Measurements from ENCODE around the gene ERP29.

The ERP29 gene

DNA sequence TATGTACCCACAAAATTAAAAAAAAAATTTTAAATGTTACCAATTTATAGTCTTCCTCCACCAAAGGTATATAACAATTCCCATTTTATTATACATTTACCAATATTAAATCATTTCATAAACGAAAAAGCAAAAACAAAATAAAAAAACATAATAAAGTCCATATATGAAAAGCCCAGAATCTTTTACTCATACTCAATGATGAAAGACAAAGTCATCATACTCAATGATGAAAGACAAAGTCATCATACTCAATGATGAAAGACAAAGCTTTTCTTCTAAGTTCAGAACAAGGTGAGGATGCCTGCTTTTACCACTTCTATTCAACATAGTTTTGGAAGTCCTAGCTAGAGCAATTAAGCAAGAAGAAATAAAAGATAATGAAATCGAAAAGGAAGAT lies 28.4 kb upstream of the ERP29 start:
- no peaks in the 10 kb centered on the region for H4K20me1 ChIP-seq (ENCODE audit: insufficient read depth, low read length)
- no peaks in the 10 kb centered on the region for H3F3A ChIP-seq (ENCODE audit: insufficient read depth, low read length)
- no peak overlapping the region for H3K4me3 ChIP-seq (ENCODE audit: low read length)
- TF ChIP-seq EZH2phosphoT487 (IDR thresholded peaks at IDR 0.05; ENCODE audit: low read length) (no peak), EZH2 (optimal IDR thresholded peaks at IDR 0.05; ENCODE audit: low read depth, low read length) (no peak)
- TF ChIP-seq, protein P1, sequence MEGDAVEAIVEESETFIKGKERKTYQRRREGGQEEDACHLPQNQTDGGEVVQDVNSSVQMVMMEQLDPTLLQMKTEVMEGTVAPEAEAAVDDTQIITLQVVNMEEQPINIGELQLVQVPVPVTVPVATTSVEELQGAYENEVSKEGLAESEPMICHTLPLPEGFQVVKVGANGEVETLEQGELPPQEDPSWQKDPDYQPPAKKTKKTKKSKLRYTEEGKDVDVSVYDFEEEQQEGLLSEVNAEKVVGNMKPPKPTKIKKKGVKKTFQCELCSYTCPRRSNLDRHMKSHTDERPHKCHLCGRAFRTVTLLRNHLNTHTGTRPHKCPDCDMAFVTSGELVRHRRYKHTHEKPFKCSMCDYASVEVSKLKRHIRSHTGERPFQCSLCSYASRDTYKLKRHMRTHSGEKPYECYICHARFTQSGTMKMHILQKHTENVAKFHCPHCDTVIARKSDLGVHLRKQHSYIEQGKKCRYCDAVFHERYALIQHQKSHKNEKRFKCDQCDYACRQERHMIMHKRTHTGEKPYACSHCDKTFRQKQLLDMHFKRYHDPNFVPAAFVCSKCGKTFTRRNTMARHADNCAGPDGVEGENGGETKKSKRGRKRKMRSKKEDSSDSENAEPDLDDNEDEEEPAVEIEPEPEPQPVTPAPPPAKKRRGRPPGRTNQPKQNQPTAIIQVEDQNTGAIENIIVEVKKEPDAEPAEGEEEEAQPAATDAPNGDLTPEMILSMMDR (IDR thresholded peaks at IDR 0.05; ENCODE audit: low read length), result no peak
- no peaks in the 10 kb centered on the region for H3K79me2 ChIP-seq (ENCODE audit: low read length)
- H3K27ac ChIP-seq (ENCODE audit: low read length), result no peak overlapping the region
- no peaks in the 10 kb centered on the region for H3K27me3 ChIP-seq (replicated peaks; ENCODE audit: insufficient read depth, low read length)
- no peaks in the 10 kb centered on the region for H3K9me2 ChIP-seq (replicated peaks; ENCODE audit: insufficient read depth, low read length)
- H3K4me1 ChIP-seq (ENCODE audit: low read length), result no peaks in the 10 kb centered on the region
- H3K9me3 ChIP-seq (replicated peaks; ENCODE audit: insufficient read depth, low read length), result no peaks in the 10 kb centered on the region
- H2AFZ ChIP-seq (ENCODE audit: low read length), result no peak overlapping the region
- H3K4me2 ChIP-seq (ENCODE audit: low read depth, low read length), result no peak overlapping the region
- DNase-seq, result no peak
- H3K9ac ChIP-seq (ENCODE audit: low read length), result no peak overlapping the region
- H3K36me3 ChIP-seq (replicated peaks; ENCODE audit: insufficient read depth, low read length), result no peaks in the 10 kb centered on the region

DNA sequence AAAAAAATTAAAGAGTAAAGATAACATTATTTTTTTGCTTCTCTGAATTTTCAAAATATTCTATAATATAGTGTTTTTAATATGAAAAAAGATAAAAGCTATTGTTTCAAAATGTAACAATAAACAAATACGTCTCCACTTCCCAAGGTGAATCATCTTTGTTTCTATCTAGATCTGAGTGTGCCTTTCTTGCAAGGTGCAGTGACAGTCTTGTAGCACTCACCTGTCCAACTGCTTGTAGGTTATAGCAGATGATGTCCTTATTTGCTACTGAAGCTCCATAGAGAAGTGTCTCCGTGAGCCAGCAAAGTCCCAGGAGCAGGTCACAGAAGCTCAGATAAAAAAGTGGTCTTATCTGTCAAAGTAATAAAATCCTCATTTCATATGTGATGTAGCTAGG lies 21.7 kb upstream of the ERP29 start:
- Histone ChIP-seq H3K9me3 (replicated peaks; ENCODE audit: insufficient read depth, low read length) (no peaks in the 10 kb centered on the region), H3K4me2 (ENCODE audit: low read depth, low read length) (no peak overlapping the region), H2AFZ (ENCODE audit: low read length) (no peak overlapping the region), H3K36me3 (replicated peaks; ENCODE audit: insufficient read depth, low read length) (no peaks in the 10 kb centered on the region), H3K4me3 (ENCODE audit: low read length) (no peak overlapping the region), H3K79me2 (ENCODE audit: low read length) (no peaks in the 10 kb centered on the region), H3K9me2 (replicated peaks; ENCODE audit: insufficient read depth, low read length) (no peaks in the 10 kb centered on the region), H3K27me3 (replicated peaks; ENCODE audit: insufficient read depth, low read length) (no peaks in the 10 kb centered on the region), H3K9ac (ENCODE audit: low read length) (no peak overlapping the region), H3F3A (ENCODE audit: insufficient read depth, low read length) (peaks cover 18% of the 10 kb centered on the region), H3K4me1 (ENCODE audit: low read length) (peaks cover 11% of the 10 kb centered on the region), H3K27ac (ENCODE audit: low read length) (no peak overlapping the region), H4K20me1 (ENCODE audit: insufficient read depth, low read length) (no peaks in the 10 kb centered on the region)
- no peak for DNase-seq
- TF ChIP-seq, protein P1 (IDR thresholded peaks at IDR 0.05; ENCODE audit: low read length), result no peak
- TF ChIP-seq EZH2 (optimal IDR thresholded peaks at IDR 0.05; ENCODE audit: low read depth, low read length) (no peak), EZH2phosphoT487 (IDR thresholded peaks at IDR 0.05; ENCODE audit: low read length) (no peak)

DNA sequence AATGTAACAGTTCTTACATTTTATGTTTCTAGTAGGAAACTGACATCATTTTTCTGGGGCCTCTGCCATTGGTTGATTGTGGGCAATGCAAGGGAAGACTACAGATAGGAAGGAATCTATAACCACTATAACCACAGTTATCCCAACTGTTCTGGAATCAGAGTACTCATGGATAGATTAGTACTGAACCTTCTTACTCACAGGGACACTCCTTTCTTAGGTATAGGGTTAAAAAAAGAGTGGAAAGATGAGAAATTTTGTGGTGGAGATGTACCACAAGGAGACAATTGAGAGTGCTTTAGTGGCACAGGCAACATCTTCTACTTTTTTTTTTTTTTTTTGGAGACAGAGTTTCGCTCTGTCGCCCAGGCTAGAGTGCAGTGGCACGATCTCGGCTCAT lies 21.3 kb upstream of the ERP29 start:
- H3K9ac ChIP-seq (ENCODE audit: low read length), result no peak overlapping the region
- no peaks in the 10 kb centered on the region for H3K79me2 ChIP-seq (ENCODE audit: low read length)
- H3K4me1 ChIP-seq (ENCODE audit: low read length), result peaks cover 11% of the 10 kb centered on the region
- no peak overlapping the region for H3K4me2 ChIP-seq (ENCODE audit: low read depth, low read length)
- H3K9me3 ChIP-seq (replicated peaks; ENCODE audit: insufficient read depth, low read length), result no peaks in the 10 kb centered on the region
- TF ChIP-seq, protein P1 (IDR thresholded peaks at IDR 0.05; ENCODE audit: low read length), result no peak
- no peak for TF ChIP-seq EZH2phosphoT487 (IDR thresholded peaks at IDR 0.05; ENCODE audit: low read length)
- no peak for TF ChIP-seq EZH2 (optimal IDR thresholded peaks at IDR 0.05; ENCODE audit: low read depth, low read length)
- no peak overlapping the region for H2AFZ ChIP-seq (ENCODE audit: low read length)
- H4K20me1 ChIP-seq (ENCODE audit: insufficient read depth, low read length), result no peaks in the 10 kb centered on the region
- no peaks in the 10 kb centered on the region for H3K36me3 ChIP-seq (replicated peaks; ENCODE audit: insufficient read depth, low read length)
- DNase-seq, result no peak
- no peaks in the 10 kb centered on the region for H3K27me3 ChIP-seq (replicated peaks; ENCODE audit: insufficient read depth, low read length)
- H3K27ac ChIP-seq (ENCODE audit: low read length), result no peak overlapping the region
- H3F3A ChIP-seq (ENCODE audit: insufficient read depth, low read length), result peaks cover 18% of the 10 kb centered on the region
- H3K4me3 ChIP-seq (ENCODE audit: low read length), result no peak overlapping the region
- no peaks in the 10 kb centered on the region for H3K9me2 ChIP-seq (replicated peaks; ENCODE audit: insufficient read depth, low read length)

Data from MM.1S (cell line).